Body of pancreas (tissue), 4 donors: ENCODE measurements around the gene TYW1.

Experiments used
- POLR2A ChIP-seq, 3 donors: fragments of 450-650 bp; IDR thresholded peaks; one replicate each; pipeline ENCODE4 v1.6.1; 2016; ENCODE audit warnings: antibody characterized with exemption in 3 of 3, mild to moderate bottlenecking in 2 of 3
- TF ChIP-seq, protein P1 (sequence below), 7 experiments: fragments of 450-650 bp in 4 of 7; fragments of 200-600 bp in 3 of 7; sonication (generic) in 3 of 7; IDR thresholded peaks; one replicate each; pipeline ENCODE4 v1.5.1; 2016 to 2019; ENCODE audit warnings: antibody characterized with exemption in 7 of 7

DNA sequence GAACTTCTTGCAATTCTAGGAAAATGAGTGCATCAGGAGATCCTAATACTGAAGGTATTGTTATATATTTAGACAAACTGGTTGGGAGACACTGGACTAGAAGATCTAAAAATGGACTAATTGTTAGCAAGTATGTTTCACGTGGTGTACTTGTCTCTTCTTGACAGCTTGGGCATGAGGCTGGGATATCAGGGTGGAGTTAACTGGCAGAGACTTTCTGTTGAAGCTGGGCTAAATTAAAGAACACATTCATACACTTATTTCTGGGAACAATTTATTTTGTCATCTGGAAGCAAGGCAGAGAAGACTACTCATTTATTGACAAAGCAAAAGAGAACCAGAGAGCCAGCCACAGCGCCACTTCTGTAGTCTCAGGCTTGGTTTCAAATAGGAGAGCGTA, 25.9 kb downstream of the TYW1 start:
- TF ChIP-seq, protein P1, sequence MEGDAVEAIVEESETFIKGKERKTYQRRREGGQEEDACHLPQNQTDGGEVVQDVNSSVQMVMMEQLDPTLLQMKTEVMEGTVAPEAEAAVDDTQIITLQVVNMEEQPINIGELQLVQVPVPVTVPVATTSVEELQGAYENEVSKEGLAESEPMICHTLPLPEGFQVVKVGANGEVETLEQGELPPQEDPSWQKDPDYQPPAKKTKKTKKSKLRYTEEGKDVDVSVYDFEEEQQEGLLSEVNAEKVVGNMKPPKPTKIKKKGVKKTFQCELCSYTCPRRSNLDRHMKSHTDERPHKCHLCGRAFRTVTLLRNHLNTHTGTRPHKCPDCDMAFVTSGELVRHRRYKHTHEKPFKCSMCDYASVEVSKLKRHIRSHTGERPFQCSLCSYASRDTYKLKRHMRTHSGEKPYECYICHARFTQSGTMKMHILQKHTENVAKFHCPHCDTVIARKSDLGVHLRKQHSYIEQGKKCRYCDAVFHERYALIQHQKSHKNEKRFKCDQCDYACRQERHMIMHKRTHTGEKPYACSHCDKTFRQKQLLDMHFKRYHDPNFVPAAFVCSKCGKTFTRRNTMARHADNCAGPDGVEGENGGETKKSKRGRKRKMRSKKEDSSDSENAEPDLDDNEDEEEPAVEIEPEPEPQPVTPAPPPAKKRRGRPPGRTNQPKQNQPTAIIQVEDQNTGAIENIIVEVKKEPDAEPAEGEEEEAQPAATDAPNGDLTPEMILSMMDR (IDR thresholded peaks at IDR 0.05) = no peak
- no peak for TF ChIP-seq POLR2A (IDR thresholded peaks at IDR 0.05)
